T-cell (primary cell): ENCODE data around the gene CACNB2. TPM values are rescaled to one million over a fixed set of nuclear protein-coding genes. Genes with fewer than 3 reads are reported as not detected.
"Not testable (repeated sequence)": the region's sequence is repeated elsewhere in the genome, so short reads cannot be mapped to it uniquely, and the experiment has no call there.

ENCODE experiments used
- ATAC-seq, 4 experiments: fragments of 200-7000 bp in 3 of 4; fragments of 150-1000 bp in 1 of 4; cut with Tn5 transposase; replicated peaks in 1 of 4; 1 replicate in 3 of 4; 2 replicates in 1 of 4; pipeline ENCODE4 v1.10.0; 2021; ENCODE audit warnings: moderate library complexity in 3 of 4, mild to moderate bottlenecking in 2 of 4, moderate number of reproducible peaks in 1 of 4
- CTCF ChIA-PET, 2 donors: fragments of 300-600 bp; sonication (Branson Sonifier 250); formaldehyde crosslinking; loops; one replicate each; lab custom pipeline; 2022; ENCODE audit warnings: antibody characterized with exemption in 2 of 2; lab: Charles Lee
- POLR2A ChIA-PET, 2 donors: fragments of 300-600 bp; sonication (Branson Sonifier 250); formaldehyde crosslinking; loops; one replicate each; lab custom pipeline; 2022; ENCODE audit warnings: antibody characterized with exemption in 2 of 2; lab: Charles Lee
- DNase-seq, 35 experiments: peaks; one replicate each; pipeline versions ENCODE4 v3.0.0 to v3.0.0-alpha.2; 2013 to 2023
- H3K27ac ChIP-seq: one replicate; pipeline ENCODE4 v1.5.1; 2013; ENCODE audit warnings: low read length
- H3K27me3 ChIP-seq, 2 experiments: replicated peaks in 1 of 2; 1 replicate in 1 of 2; 2 replicates in 1 of 2; pipeline versions ENCODE4 v1.6.1 to v1.7.0; 2013; ENCODE audit warnings: low read length in 1 of 2, mixed read lengths in 1 of 2; ENCODE audit not compliant: control insufficient read depth in 2 of 2, insufficient read depth in 2 of 2; ENCODE audit errors: extremely low read depth in 1 of 2
- H3K36me3 ChIP-seq, 2 donors: 1 replicate in 1 of 2; 2 replicates in 1 of 2; pipeline versions ENCODE4 v1.6.1 to v1.7.0; 2013; ENCODE audit warnings: low read length in 1 of 2; ENCODE audit not compliant: control insufficient read depth in 2 of 2, insufficient read depth in 1 of 2; ENCODE audit errors: extremely low read depth in 1 of 2
- H3K4me1 ChIP-seq, 2 experiments: 1 replicate in 1 of 2; 2 replicates in 1 of 2; pipeline versions ENCODE4 v1.6.1 to v1.7.0; 2013; ENCODE audit warnings: low read length in 2 of 2, mixed read lengths in 1 of 2; ENCODE audit not compliant: insufficient read depth in 2 of 2, control insufficient read depth in 1 of 2; ENCODE audit errors: extremely low read depth in 1 of 2
- H3K4me3 ChIP-seq, 2 donors: 1 replicate in 1 of 2; 2 replicates in 1 of 2; pipeline versions ENCODE4 v1.5.1 to v1.7.0; 2013; ENCODE audit warnings: mild to moderate bottlenecking in 2 of 2, low read length in 1 of 2, moderate library complexity in 1 of 2; ENCODE audit not compliant: control insufficient read depth in 1 of 2; ENCODE audit errors: extremely low read depth in 1 of 2
- H3K9me3 ChIP-seq: 2 replicates; pipeline ENCODE4 v1.7.0; 2013
- H3K27ac Mint-ChIP-seq, 2 donors: one replicate each; pipeline ENCODE4 v1.8.0; 2020 to 2021; ENCODE audit warnings: mild to moderate bottlenecking in 2 of 2, mixed read lengths in 2 of 2
- H3K27me3 Mint-ChIP-seq, 2 donors: one replicate each; pipeline ENCODE4 v1.8.0; 2021 to 2022; ENCODE audit warnings: mixed read lengths in 2 of 2
- H3K36me3 Mint-ChIP-seq: one replicate; pipeline ENCODE4 v1.8.0; 2021; ENCODE audit warnings: mixed read lengths
- H3K4me1 Mint-ChIP-seq, 3 donors: one replicate each; pipeline ENCODE4 v1.8.0; 2020 to 2022; ENCODE audit warnings: mixed read lengths in 3 of 3, mild to moderate bottlenecking in 1 of 3
- H3K4me3 Mint-ChIP-seq, 3 donors: one replicate each; pipeline ENCODE4 v1.8.0; 2020 to 2022; ENCODE audit warnings: mild to moderate bottlenecking in 3 of 3, mixed read lengths in 3 of 3, moderate library complexity in 3 of 3
- H3K9me3 Mint-ChIP-seq, 3 donors: one replicate each; pipeline ENCODE4 v1.8.0; 2020 to 2022; ENCODE audit warnings: mixed read lengths in 3 of 3
- WGBS: methylation state at CpG from one replicate; pipeline ENCODE4 v1.1.5; 2013; ENCODE audit warnings: missing lambda C conversion rate; ENCODE audit not compliant: insufficient coverage; 5-methylcytosine and 5-hydroxymethylcytosine counted together
- total RNA-seq, 35 experiments: library from RNA in 6 of 35; stranded (reverse) in 6 of 35; fragments of 120-200 nt in 1 of 35; gene quantifications; one replicate each; pipeline versions ENCODE4 v1.2.1 to v1.2.4 and lab custom pipeline; 2013 to 2026

The CACNB2 gene
- total RNA-seq, 5 donors from 2014 or later (not counting 1 experiment from before 2014, with no cell fraction given) = not detected

- H3K9me3 Mint-ChIP-seq = peaks cover 0 to 7% (median 0%) of the 10 kb centered on the region in 3 donors
Observed at GRCh38 chr10:18151356-18151890, 11.2 kb downstream of the CACNB2 start.

GRCh38 chr10:18153381-18153780, 13.2 kb downstream of the CACNB2 start:
- ATAC-seq, H3K9me3 ChIP-seq, CTCF ChIA-PET, POLR2A ChIA-PET, H3K36me3 ChIP-seq, H3K27ac Mint-ChIP-seq, H3K36me3 Mint-ChIP-seq, H3K27me3 ChIP-seq, H3K27me3 Mint-ChIP-seq, H3K4me1 ChIP-seq, H3K4me1 Mint-ChIP-seq, H3K4me3 Mint-ChIP-seq, H3K9me3 Mint-ChIP-seq, H3K4me3 ChIP-seq, H3K27ac ChIP-seq, DNase-seq: not testable (repeated sequence)
- WGBS = 96% methylated on average over 3 of the region's 4 CpGs

More at GRCh38 chr10:18151356-18151890, 11.2 kb downstream of the CACNB2 start:
- POLR2A ChIA-PET = interaction anchor here in 1 of 2 donors (0.6 kb wide), 1 partner anchor 11 kb away, joined by 5 read pairs; no protein-coding TSS in a partner anchor
- Histone ChIP-seq H3K4me3 (no peak overlapping the region), H3K9me3 (no peaks in the 10 kb centered on the region), H3K4me1 (no peaks in the 10 kb centered on the region), H3K36me3 (no peaks in the 10 kb centered on the region), H3K27me3 (no peaks in the 10 kb centered on the region), H3K27ac (no peak overlapping the region)
- ATAC-seq (no peak), DNase-seq (no peak)
- H3K27me3 Mint-ChIP-seq = peaks cover 0 to 2% of the 10 kb centered on the region in 2 donors
- no CpG with 5 or more reads among the region's 5 CpGs for WGBS
- H3K36me3 Mint-ChIP-seq = no peaks in the 10 kb centered on the region
- H3K27ac Mint-ChIP-seq = no peak overlapping the region
- CTCF ChIA-PET = no interaction called here
- no peak overlapping the region for H3K4me3 Mint-ChIP-seq
- no peaks in the 10 kb centered on the region for H3K4me1 Mint-ChIP-seq

GRCh38 chr10:18155321-18155720, 15.1 kb downstream of the CACNB2 start:
- Histone ChIP-seq H3K4me1 (no peaks in the 10 kb centered on the region), H3K27me3 (no peaks in the 10 kb centered on the region), H3K9me3 (no peaks in the 10 kb centered on the region), H3K4me3 (no peak overlapping the region), H3K27ac (no peak overlapping the region), H3K36me3 (no peaks in the 10 kb centered on the region)
- POLR2A ChIA-PET = no interaction called here
- no peaks in the 10 kb centered on the region for H3K4me1 Mint-ChIP-seq
- ATAC-seq (no peak), DNase-seq (no peak)
- H3K9me3 Mint-ChIP-seq = peaks cover 0 to 7% (median 0%) of the 10 kb centered on the region in 3 donors
- CTCF ChIA-PET = no interaction called here
- no peak overlapping the region for H3K4me3 Mint-ChIP-seq
- no peak overlapping the region for H3K27ac Mint-ChIP-seq
- H3K27me3 Mint-ChIP-seq = peaks cover 0 to under 1% of the 10 kb centered on the region in 2 donors
- H3K36me3 Mint-ChIP-seq = no peaks in the 10 kb centered on the region

- H3K27me3 Mint-ChIP-seq, H3K27me3 ChIP-seq, H3K4me1 Mint-ChIP-seq, POLR2A ChIA-PET, H3K4me3 Mint-ChIP-seq, H3K9me3 ChIP-seq, H3K36me3 ChIP-seq, H3K27ac ChIP-seq, H3K4me3 ChIP-seq, H3K9me3 Mint-ChIP-seq, H3K36me3 Mint-ChIP-seq, DNase-seq, ATAC-seq, H3K27ac Mint-ChIP-seq, H3K4me1 ChIP-seq, CTCF ChIA-PET: not testable (repeated sequence)
- 93% methylated on average over 3 of the region's 8 CpGs for WGBS
Observed at GRCh38 chr10:18156797-18157196, 16.6 kb downstream of the CACNB2 start.

GRCh38 chr10:18157881-18158280, 17.7 kb downstream of the CACNB2 start:
- Histone ChIP-seq H3K4me1 (no peaks in the 10 kb centered on the region), H3K36me3 (no peaks in the 10 kb centered on the region), H3K27me3 (no peaks in the 10 kb centered on the region), H3K27ac (no peak overlapping the region), H3K9me3 (no peaks in the 10 kb centered on the region), H3K4me3 (no peak overlapping the region)
- Mint-ChIP-seq H3K36me3 (no peaks in the 10 kb centered on the region), H3K4me1 (no peaks in the 10 kb centered on the region), H3K9me3 (peaks cover 0 to 10% (median 0%) of the 10 kb centered on the region in 3 donors), H3K27me3 (peaks cover 0 to 2% of the 10 kb centered on the region in 2 donors), H3K4me3 (no peak overlapping the region), H3K27ac (no peak overlapping the region)
- DNase-seq (no peak), ATAC-seq (no peak)
- POLR2A ChIA-PET = no interaction called here
- CTCF ChIA-PET = no interaction called here
- no CpG with 5 or more reads among the region's 3 CpGs for WGBS

- Mint-ChIP-seq H3K9me3 (peaks cover 0 to 16% (median 0%) of the 10 kb centered on the region in 3 donors), H3K4me3 (no peak overlapping the region), H3K4me1 (no peaks in the 10 kb centered on the region), H3K27me3 (peaks cover 0 to 2% of the 10 kb centered on the region in 2 donors), H3K36me3 (no peaks in the 10 kb centered on the region), H3K27ac (no peak overlapping the region)
- no peak for DNase-seq
- no peaks in the 10 kb centered on the region for H3K9me3 ChIP-seq
- POLR2A ChIA-PET = no interaction called here
- no peak for ATAC-seq
- no peak overlapping the region for H3K4me3 ChIP-seq
- H3K36me3 ChIP-seq = no peaks in the 10 kb centered on the region
- H3K27me3 ChIP-seq = no peaks in the 10 kb centered on the region
- no peaks in the 10 kb centered on the region for H3K4me1 ChIP-seq
- no peak overlapping the region for H3K27ac ChIP-seq
- no CpG with 5 or more reads among the region's 2 CpGs for WGBS
- CTCF ChIA-PET = no interaction called here
Observed at GRCh38 chr10:18158773-18159265, 18.6 kb downstream of the CACNB2 start.
